GM23248 (cell line): Measurements from ENCODE around the gene TMBIM1. TPM values are rescaled to one million over a fixed set of nuclear protein-coding genes. Genes with fewer than 3 reads are reported as not detected.

ENCODE experiments used
- DNase-seq: peaks from one replicate; pipeline ENCODE4 v3.0.0-alpha.2; 2015
- H2AFZ ChIP-seq: fragments of 200-600 bp; sonication (generic); 2 replicates; pipeline ENCODE4 v1.6.1; 2016; ENCODE audit warnings: antibody characterized with exemption
- H3F3A ChIP-seq: fragments of 200-600 bp; sonication (generic); 2 replicates; pipeline ENCODE4 v1.6.1; 2016; ENCODE audit warnings: mild to moderate bottlenecking, antibody characterized with exemption, mixed run types; ENCODE audit not compliant: insufficient read depth
- H3K27ac ChIP-seq: fragments of 200-600 bp; sonication (generic); 2 replicates; pipeline ENCODE4 v1.5.1; 2016; ENCODE audit warnings: mild to moderate bottlenecking
- H3K27me3 ChIP-seq: fragments of 200-600 bp; sonication (generic); replicated peaks from 2 replicates; pipeline ENCODE4 v1.6.1; 2016; ENCODE audit warnings: mild to moderate bottlenecking; ENCODE audit not compliant: insufficient read depth
- H3K36me3 ChIP-seq: fragments of 200-600 bp; sonication (generic); 2 replicates; pipeline ENCODE4 v1.6.1; 2016; ENCODE audit warnings: low read depth, mild to moderate bottlenecking
- H3K4me1 ChIP-seq: fragments of 200-600 bp; sonication (generic); 2 replicates; pipeline ENCODE4 v1.6.1; 2016; ENCODE audit warnings: mild to moderate bottlenecking; ENCODE audit not compliant: insufficient read depth
- H3K4me2 ChIP-seq: fragments of 200-600 bp; sonication (generic); one replicate; pipeline ENCODE4 v1.6.1; 2016; ENCODE audit warnings: mild to moderate bottlenecking; ENCODE audit not compliant: unreplicated experiment
- H3K4me3 ChIP-seq: fragments of 200-600 bp; sonication (generic); 2 replicates; pipeline ENCODE4 v1.5.1; 2016; ENCODE audit warnings: mild to moderate bottlenecking
- H3K79me2 ChIP-seq: fragments of 200-600 bp; sonication (generic); 2 replicates; pipeline ENCODE4 v1.6.1; 2016; ENCODE audit warnings: mild to moderate bottlenecking; ENCODE audit not compliant: insufficient read depth
- H3K9ac ChIP-seq: fragments of 200-600 bp; sonication (generic); 2 replicates; pipeline ENCODE4 v1.6.1; 2016; ENCODE audit warnings: mild to moderate bottlenecking
- H3K9me2 ChIP-seq: fragments of 200-600 bp; sonication (generic); 2 replicates; pipeline ENCODE4 v1.6.1; 2016; ENCODE audit warnings: mixed run types, mild to moderate bottlenecking, moderate library complexity; ENCODE audit not compliant: insufficient read depth
- H3K9me3 ChIP-seq: fragments of 200-600 bp; sonication (generic); one replicate; pipeline ENCODE4 v1.6.1; 2017; ENCODE audit warnings: low read depth
- H4K20me1 ChIP-seq: fragments of 200-600 bp; sonication (generic); 2 replicates; pipeline ENCODE4 v1.6.0; 2016; ENCODE audit not compliant: insufficient read depth
- EZH2 ChIP-seq: fragments of 200-600 bp; sonication (generic); IDR thresholded peaks from 2 replicates; pipeline ENCODE4 v1.6.1; 2018; ENCODE audit warnings: antibody characterized with exemption, mild to moderate bottlenecking; ENCODE audit not compliant: insufficient read depth, poor library complexity, severe bottlenecking
- EZH2phosphoT487 ChIP-seq: fragments of 200-600 bp; sonication (generic); IDR thresholded peaks from 2 replicates; pipeline ENCODE4 v1.6.1; 2018; ENCODE audit warnings: antibody characterized with exemption, moderate library complexity, mild to moderate bottlenecking, low read depth; ENCODE audit not compliant: insufficient read depth
- WGBS, 2 experiments: methylation state at CpG; one replicate each; pipeline ENCODE4 v1.1.6; 2015 to 2017; ENCODE audit warnings: low lambda C conversion rate in 2 of 2, low coverage in 1 of 2; ENCODE audit errors: missing lambda C conversion rate in 2 of 2; 5-methylcytosine and 5-hydroxymethylcytosine counted together
- in situ Hi-C: fragments of 300-500 bp; cut with MboI; formaldehyde crosslinking; loops from 2 replicates; pipeline ENCODE4 v1.15.0; 2020
- microRNA-seq: library from miRNA; unstranded; fragments of <30 nt; microRNA quantifications from one replicate; pipeline ENCODE4, GENCODE V29; 2016; ENCODE audit warnings: borderline number of aligned reads
- polyA plus RNA-seq: library from polyadenylated mRNA; unstranded; fragments of >200 nt; fragmentation: Nextera tagmentation; extraction: Ambion mirVana; gene quantifications from 2 replicates; pipeline ENCODE4 v1.2.1, GENCODE V29; 2016
- small RNA-seq: library from RNA; depleted of rRNA; stranded (forward); fragments of <200 nt; gene quantifications from one replicate; pipeline ENCODE3, GENCODE V24; 2014; ENCODE audit warnings: low read depth, low replicate concordance
- total RNA-seq: library from RNA; depleted of rRNA; stranded (reverse); fragments of >200 nt; shearing (Covaris generic); gene quantifications from 2 replicates; pipeline ENCODE4 v1.2.3, GENCODE V29; 2014; rRNA removed

Gene TMBIM1
- total and polyA plus RNA-seq, 2 experiments from 2014 or later = 166 to 178 TPM

- Histone ChIP-seq H4K20me1 (peaks cover 16% of the 10 kb centered on the region), H3K4me1 (peaks cover 53% of the 10 kb centered on the region), H3F3A (peaks cover 84% of the 10 kb centered on the region), H3K9ac (no peak overlapping the region), H3K4me3 (peak overlapping the region; percentile 29), H3K79me2 (peaks cover 91% of the 10 kb centered on the region), H3K9me3 (no peaks in the 10 kb centered on the region), H3K9me2 (no peaks in the 10 kb centered on the region), H2AFZ (no peak overlapping the region), H3K4me2 (peak overlapping the region; percentile 74), H3K27ac (peak overlapping the region; percentile 57), H3K27me3 (no peaks in the 10 kb centered on the region), H3K36me3 (peaks cover 74% of the 10 kb centered on the region)
- WGBS, 2 experiments = 97 to 99% methylated on average over 6 of the region's 6 CpGs
- in situ Hi-C loops = no loop called here
- no peak for TF ChIP-seq EZH2phosphoT487
- TF ChIP-seq EZH2 = no peak
- DNase-seq = no peak
Measured at GRCh38 chr2:218228366-218229090, 63.8 kb downstream of the TMBIM1 start.

- Histone ChIP-seq H3K4me2 (no peak overlapping the region), H3K4me1 (peaks cover 69% of the 10 kb centered on the region), H3K27ac (no peak overlapping the region), H3K9ac (no peak overlapping the region), H3K79me2 (peaks cover 91% of the 10 kb centered on the region), H2AFZ (no peak overlapping the region), H3F3A (peaks cover 88% of the 10 kb centered on the region), H4K20me1 (peaks cover 25% of the 10 kb centered on the region), H3K36me3 (peaks cover 61% of the 10 kb centered on the region), H3K9me2 (no peaks in the 10 kb centered on the region), H3K9me3 (no peaks in the 10 kb centered on the region), H3K27me3 (no peaks in the 10 kb centered on the region), H3K4me3 (no peak overlapping the region)
- DNase-seq = no peak
- 94 to 97% methylated on average over 3 of the region's 3 CpGs for WGBS, 2 experiments
- no peak for TF ChIP-seq EZH2phosphoT487
- TF ChIP-seq EZH2 = no peak
- in situ Hi-C loops = no loop called here
Measured at GRCh38 chr2:218226903-218227302, 65.4 kb downstream of the TMBIM1 start.

Small RNAs within 50 kb of the gene (microRNA-seq; reads per million reads assigned to microRNA genes)
- gene MIR6513 (5.1 reads per million, percentile 2 among the genes with 10 or more reads in this experiment), gene MIR6810 (not detected)

Small RNAs within 50 kb of the gene (small RNA-seq; reads per million reads assigned to genes)
- not detected for gene MIR6810

Other genes with a start within 250 kb of the TMBIM1 start
- gene RUFY4, start 223.2 kb downstream of the TMBIM1 start, total RNA-seq = not detected in 2 replicates
- gene RUFY4, start 223.2 kb downstream of the TMBIM1 start, polyA plus RNA-seq = not detected in 2 replicates
- not detected in 2 replicates for gene CXCR2, start 166.5 kb downstream of the TMBIM1 start, total RNA-seq
- not detected in 2 replicates for gene CXCR2, start 166.5 kb downstream of the TMBIM1 start, polyA plus RNA-seq
- not detected in 2 replicates for gene CXCR1, start 125.5 kb downstream of the TMBIM1 start, total RNA-seq
- gene CXCR1, start 125.5 kb downstream of the TMBIM1 start, polyA plus RNA-seq = not detected in 2 replicates
- gene ARPC2, start 75.3 kb downstream of the TMBIM1 start, total RNA-seq = 568 and 644 TPM in 2 replicates
- 837 and 851 TPM in 2 replicates for gene ARPC2, start 75.3 kb downstream of the TMBIM1 start, polyA plus RNA-seq
- gene GPBAR1, start 31.5 kb downstream of the TMBIM1 start, total RNA-seq = not detected in 2 replicates
- gene GPBAR1, start 31.5 kb downstream of the TMBIM1 start, polyA plus RNA-seq = 0.14 TPM in 1 of 2 replicates, not detected in the other
- 117 and 191 TPM in 2 replicates for gene AAMP, start 22.4 kb downstream of the TMBIM1 start, total RNA-seq
- gene AAMP, start 22.4 kb downstream of the TMBIM1 start, polyA plus RNA-seq = 112 and 114 TPM in 2 replicates
- 22.8 and 28.6 TPM in 2 replicates for gene PNKD, start 22.0 kb downstream of the TMBIM1 start, total RNA-seq
- 79.3 and 82.7 TPM in 2 replicates for gene PNKD, start 22.0 kb downstream of the TMBIM1 start, polyA plus RNA-seq
- not detected in 2 replicates for gene CATIP, start 64.4 kb upstream of the TMBIM1 start, total RNA-seq
- gene CATIP, start 64.4 kb upstream of the TMBIM1 start, polyA plus RNA-seq = not detected in 2 replicates
- not detected in 2 replicates for gene SLC11A1, start 89.8 kb upstream of the TMBIM1 start, total RNA-seq
- gene SLC11A1, start 89.8 kb upstream of the TMBIM1 start, polyA plus RNA-seq = 0.13 and 0.16 TPM in 2 replicates
- 82.7 and 119 TPM in 2 replicates for gene CTDSP1, start 107.4 kb upstream of the TMBIM1 start, total RNA-seq
- 28.5 and 31.0 TPM in 2 replicates for gene CTDSP1, start 107.4 kb upstream of the TMBIM1 start, polyA plus RNA-seq
- gene VIL1, start 126.6 kb upstream of the TMBIM1 start, total RNA-seq = not detected in 2 replicates
- gene VIL1, start 126.6 kb upstream of the TMBIM1 start, polyA plus RNA-seq = not detected in 2 replicates